Prostate gland (tissue), 2 donors: ENCODE data around the gene PLXNB2. TPM values are rescaled to one million over a fixed set of nuclear protein-coding genes. Genes with fewer than 3 reads are reported as not detected.
A peak's percentile ranks its signal among the peaks of the same experiment; 100 is the strongest.

ENCODE experiments used
- DNase-seq: peaks from one replicate; pipeline ENCODE4 v3.0.0-alpha.2; 2019; ENCODE audit warnings: low spot score
- H3K27ac ChIP-seq, 2 donors: fragments of 200-600 bp; sonication (generic); 2 replicates each; pipeline ENCODE4 v1.5.1; 2017 to 2019
- H3K27me3 ChIP-seq: fragments of 200-600 bp; sonication (generic); replicated peaks from 2 replicates; pipeline ENCODE4 v1.5.1; 2019; ENCODE audit not compliant: insufficient read depth
- H3K36me3 ChIP-seq, 2 donors: fragments of 200-600 bp; sonication (generic); 1 replicate in 1 of 2; 2 replicates in 1 of 2; pipeline versions ENCODE4 v1.5.1 to v1.8.1; 2017 to 2019
- H3K4me1 ChIP-seq: fragments of 200-600 bp; sonication (generic); replicated peaks from 2 replicates; pipeline ENCODE4 v1.5.1; 2019
- H3K4me3 ChIP-seq, 2 donors: fragments of 200-600 bp; sonication (generic); 2 replicates each; pipeline ENCODE4 v1.5.1; 2017 to 2019
- H3K9me3 ChIP-seq: fragments of 200-600 bp; sonication (generic); 2 replicates; pipeline ENCODE4 v1.5.1; 2017
- POLR2A ChIP-seq: fragments of 450-650 bp; IDR thresholded peaks from one replicate; pipeline ENCODE4 v1.6.1; 2016; ENCODE audit warnings: antibody characterized with exemption, mild to moderate bottlenecking
- POLR2AphosphoS5 ChIP-seq: sonication (generic); formaldehyde crosslinking; IDR thresholded peaks from one replicate; pipeline ENCODE4 v1.6.1; 2017; ENCODE audit warnings: antibody characterized with exemption
- WGBS: methylation state at CpG from one replicate; pipeline ENCODE4 v1.1.5; 2018; 5-methylcytosine and 5-hydroxymethylcytosine counted together
- intact Hi-C: fragments of 100-400 bp; cut with DNase I; formaldehyde crosslinking; loops from one replicate; pipeline ENCODE4 v1.14.2; 2022
- total RNA-seq, 2 donors: library from RNA; depleted of rRNA; stranded (reverse); fragments of >200 nt; gene quantifications; one replicate each; pipeline ENCODE4 v1.1.0, GENCODE V29; 2016
- TF ChIP-seq, protein P1 (sequence below), 4 experiments: fragments of 200-600 bp in 2 of 4; fragments of 450-650 bp in 2 of 4; sonication (generic) in 2 of 4; IDR thresholded peaks; 1 replicate in 3 of 4; 2 replicates in 1 of 4; pipeline ENCODE4 v1.5.1; 2016 to 2019; ENCODE audit warnings: antibody characterized with exemption in 4 of 4, mild to moderate bottlenecking in 2 of 4, moderate library complexity in 2 of 4

Gene PLXNB2
- total RNA-seq, 2 donors from 2014 or later: 259 to 309 TPM

DNA sequence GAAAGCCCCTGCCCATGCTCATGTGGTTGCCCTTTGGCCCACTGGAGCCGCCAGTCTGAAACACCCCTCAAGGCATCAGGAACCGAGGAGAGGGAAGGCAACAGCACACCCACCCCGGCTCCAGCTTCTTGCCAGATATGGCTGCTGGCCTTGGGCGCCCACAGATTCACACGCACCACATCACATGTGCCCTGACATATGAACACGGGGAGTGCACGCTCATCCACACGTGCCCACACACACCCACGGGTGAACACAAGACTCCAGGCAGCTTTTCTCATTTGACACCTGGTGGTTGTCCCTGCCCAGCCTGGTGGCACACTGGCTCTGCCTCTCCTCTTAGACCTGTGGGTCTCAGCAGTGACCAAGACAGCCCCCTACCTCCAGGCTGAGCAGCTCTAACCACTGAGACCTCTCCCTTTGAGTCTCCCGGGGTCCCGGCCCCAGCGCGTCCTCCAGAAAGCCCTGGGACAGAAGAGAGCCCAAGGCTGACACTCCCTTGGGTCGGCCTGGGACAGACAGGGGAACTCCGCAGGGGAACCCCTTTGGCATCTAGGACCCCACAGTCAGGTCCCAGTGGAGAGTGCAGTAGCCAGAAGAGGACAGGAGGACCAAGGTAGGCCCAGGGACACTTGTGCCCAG lies 43.2 kb downstream of the PLXNB2 start:
- peaks cover 14% of the 10 kb centered on the region for H3K4me1 ChIP-seq
- intact Hi-C loops: no loop called here
- 91% methylated on average over 15 of the region's 15 CpGs for WGBS
- H3K27ac ChIP-seq: no peak overlapping the region
- H3K4me3 ChIP-seq: no peak overlapping the region
- no peak for DNase-seq
- H3K27me3 ChIP-seq: no peaks in the 10 kb centered on the region
- TF ChIP-seq POLR2A: no peak
- TF ChIP-seq, protein P1, sequence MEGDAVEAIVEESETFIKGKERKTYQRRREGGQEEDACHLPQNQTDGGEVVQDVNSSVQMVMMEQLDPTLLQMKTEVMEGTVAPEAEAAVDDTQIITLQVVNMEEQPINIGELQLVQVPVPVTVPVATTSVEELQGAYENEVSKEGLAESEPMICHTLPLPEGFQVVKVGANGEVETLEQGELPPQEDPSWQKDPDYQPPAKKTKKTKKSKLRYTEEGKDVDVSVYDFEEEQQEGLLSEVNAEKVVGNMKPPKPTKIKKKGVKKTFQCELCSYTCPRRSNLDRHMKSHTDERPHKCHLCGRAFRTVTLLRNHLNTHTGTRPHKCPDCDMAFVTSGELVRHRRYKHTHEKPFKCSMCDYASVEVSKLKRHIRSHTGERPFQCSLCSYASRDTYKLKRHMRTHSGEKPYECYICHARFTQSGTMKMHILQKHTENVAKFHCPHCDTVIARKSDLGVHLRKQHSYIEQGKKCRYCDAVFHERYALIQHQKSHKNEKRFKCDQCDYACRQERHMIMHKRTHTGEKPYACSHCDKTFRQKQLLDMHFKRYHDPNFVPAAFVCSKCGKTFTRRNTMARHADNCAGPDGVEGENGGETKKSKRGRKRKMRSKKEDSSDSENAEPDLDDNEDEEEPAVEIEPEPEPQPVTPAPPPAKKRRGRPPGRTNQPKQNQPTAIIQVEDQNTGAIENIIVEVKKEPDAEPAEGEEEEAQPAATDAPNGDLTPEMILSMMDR (IDR thresholded peaks at IDR 0.05): no peak
- no peak for TF ChIP-seq POLR2AphosphoS5
- H3K36me3 ChIP-seq: no peaks in the 10 kb centered on the region
- no peaks in the 10 kb centered on the region for H3K9me3 ChIP-seq

DNA sequence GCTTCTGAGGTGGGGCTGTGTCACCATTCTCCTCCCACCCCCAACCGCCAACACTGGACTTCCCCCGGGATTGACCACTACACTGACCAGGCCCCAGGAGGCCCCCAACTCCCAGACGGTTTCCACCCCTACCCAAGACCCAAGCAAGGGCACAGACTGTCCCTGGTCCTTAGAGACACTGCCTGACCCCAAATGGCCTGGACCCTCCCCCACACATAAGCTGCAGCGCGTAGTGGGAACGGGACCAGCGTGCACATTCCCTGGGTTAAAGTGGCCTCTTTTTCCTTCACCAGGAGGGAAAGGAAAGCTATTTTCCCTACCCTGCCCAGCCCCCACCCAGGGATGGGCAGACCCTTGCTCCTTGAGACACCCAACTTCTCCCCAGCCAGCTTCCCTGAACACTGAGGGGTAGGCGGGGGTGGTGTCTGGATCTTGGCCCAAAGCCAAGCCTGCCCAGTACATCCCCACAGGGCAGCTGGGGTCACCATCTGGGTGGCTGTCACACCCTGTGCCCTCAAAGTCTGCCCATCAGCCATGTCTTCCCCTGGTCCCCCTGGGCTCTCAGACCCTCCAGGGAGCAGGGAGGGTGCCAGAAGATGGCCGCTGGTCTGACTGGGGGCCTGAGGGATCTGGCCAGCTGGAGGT lies 44.4 kb downstream of the PLXNB2 start:
- no peaks in the 10 kb centered on the region for H3K27me3 ChIP-seq
- H3K36me3 ChIP-seq: no peaks in the 10 kb centered on the region
- no peak for TF ChIP-seq POLR2A
- TF ChIP-seq, protein P1 (IDR thresholded peaks at IDR 0.05): no peak
- no peak for TF ChIP-seq POLR2AphosphoS5
- no peak overlapping the region for H3K4me3 ChIP-seq
- 81% methylated on average over 9 of the region's 9 CpGs for WGBS
- H3K4me1 ChIP-seq: peaks cover 8% of the 10 kb centered on the region
- DNase-seq: no peak
- no peaks in the 10 kb centered on the region for H3K9me3 ChIP-seq
- intact Hi-C loops: no loop called here
- H3K27ac ChIP-seq: no peak overlapping the region

DNA sequence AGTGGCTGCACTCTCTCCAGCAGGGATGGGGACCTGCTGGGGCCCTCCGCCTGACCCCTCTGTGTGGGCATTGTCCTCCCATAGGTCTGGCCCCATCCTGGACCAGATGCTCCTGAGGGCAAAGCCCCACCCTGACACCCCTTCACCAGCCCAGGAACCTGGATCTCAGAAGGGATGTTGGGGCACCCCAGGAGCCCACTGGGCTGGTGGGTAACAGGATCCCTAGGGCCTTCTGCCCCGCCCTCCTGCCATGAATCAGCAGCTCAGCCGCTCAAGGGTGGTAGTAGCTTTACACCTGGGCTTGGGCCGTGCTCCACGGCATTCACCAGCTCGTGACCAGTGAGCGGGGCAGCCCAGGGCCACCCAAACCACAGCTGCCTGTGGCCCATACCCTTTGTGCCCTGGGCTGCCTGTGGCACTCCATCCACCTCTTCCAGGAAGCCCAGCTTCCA lies 45.0 kb downstream of the PLXNB2 start:
- Histone ChIP-seq H3K27me3 (no peaks in the 10 kb centered on the region), H3K27ac (no peak overlapping the region), H3K9me3 (no peaks in the 10 kb centered on the region), H3K36me3 (no peaks in the 10 kb centered on the region), H3K4me3 (no peak overlapping the region), H3K4me1 (peaks cover 4% of the 10 kb centered on the region)
- intact Hi-C loops: no loop called here
- no peak for DNase-seq
- WGBS: 76% methylated on average over 7 of the region's 7 CpGs
- TF ChIP-seq, protein P1 (IDR thresholded peaks at IDR 0.05): no peak
- no peak for TF ChIP-seq POLR2AphosphoS5
- no peak for TF ChIP-seq POLR2A

DNA sequence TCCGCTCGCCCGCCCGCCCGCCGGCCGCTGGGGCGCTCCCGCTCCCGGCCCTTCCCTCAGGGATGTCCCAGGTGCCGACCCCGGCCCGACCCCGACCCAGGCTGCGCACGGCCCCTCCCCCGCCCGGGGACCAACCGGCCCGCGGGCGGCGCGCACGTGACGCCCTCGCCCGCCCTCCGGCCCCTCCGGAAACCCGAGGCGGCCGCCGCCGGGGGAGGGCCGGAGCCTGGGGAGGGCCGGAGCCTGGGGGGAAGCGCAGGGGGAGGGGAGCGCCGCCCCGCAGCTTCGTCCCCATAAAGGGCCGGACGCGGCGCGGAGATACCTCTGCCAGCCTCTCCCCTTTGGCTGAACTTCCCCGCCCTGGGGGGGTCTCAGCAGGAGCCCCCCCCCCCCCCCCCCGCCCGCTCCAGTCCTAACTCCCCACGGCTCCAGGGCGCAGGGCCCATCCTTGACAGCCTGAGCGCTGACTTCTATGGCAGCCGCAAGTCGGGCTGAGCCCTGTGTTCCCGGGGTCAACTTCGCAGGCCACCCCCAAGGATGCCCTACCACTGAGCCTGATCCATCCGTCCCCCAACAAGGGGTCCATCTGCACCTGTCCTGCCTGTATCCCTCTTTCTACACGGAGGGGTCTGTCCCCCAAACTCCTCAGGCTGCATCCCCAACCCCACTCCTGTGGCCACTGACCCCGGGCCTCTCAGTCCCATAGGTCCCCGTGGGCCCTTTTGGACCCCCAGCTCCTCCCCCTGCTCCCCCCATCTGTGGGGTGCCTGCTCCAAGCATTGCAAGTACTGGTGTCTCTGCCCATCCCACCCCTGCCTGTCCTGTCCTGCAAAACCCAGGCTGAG lies 45.6 kb downstream of the PLXNB2 start, which contains the start of gene MAPK12:
TSS of gene MAPK12 (minus strand) at position 69 of the 845 bp plus-strand sequence. CDS start 174 bp downstream, outside the sequence.
- Histone ChIP-seq H3K27me3 (no peaks in the 10 kb centered on the region), H3K4me1 (peaks cover 4% of the 10 kb centered on the region), H3K4me3 (peak within 1 kb of the TSS; percentile 43 to 49), H3K9me3 (no peaks in the 10 kb centered on the region), H3K27ac (peak within 1 kb of the TSS; percentile 42 to 51), H3K36me3 (no peaks in the 10 kb centered on the region)
- intact Hi-C loops: no loop called here
- DNase-seq: no peak
- TF ChIP-seq POLR2A (no peak), POLR2AphosphoS5 (no peak)
- TF ChIP-seq, protein P1 (IDR thresholded peaks at IDR 0.05): no peak
- 9% methylated on average over 17 of the region's 61 CpGs for WGBS
